NB4 (cell line): ENCODE measurements around the gene XYLT1.

ENCODE experiments used
- MYC ChIP-seq: IDR thresholded peaks from 2 replicates; pipeline ENCODE4 v1.6.1; 2011; ENCODE audit warnings: low read depth, low read length
- POLR2A ChIP-seq: IDR thresholded peaks from 2 replicates; pipeline ENCODE4 v1.6.1; 2011; ENCODE audit warnings: mild to moderate bottlenecking; ENCODE audit not compliant: insufficient read length; ENCODE audit errors: extremely low read depth
- TF ChIP-seq, protein P1 (sequence below): IDR thresholded peaks from 2 replicates; pipeline ENCODE4 v1.6.1; 2011; ENCODE audit warnings: low read depth, low read length
- TF ChIP-seq, protein P2 (sequence below): IDR thresholded peaks from one replicate; pipeline ENCODE4 v1.5.1; 2012; ENCODE audit warnings: low read depth, low read length

DNA sequence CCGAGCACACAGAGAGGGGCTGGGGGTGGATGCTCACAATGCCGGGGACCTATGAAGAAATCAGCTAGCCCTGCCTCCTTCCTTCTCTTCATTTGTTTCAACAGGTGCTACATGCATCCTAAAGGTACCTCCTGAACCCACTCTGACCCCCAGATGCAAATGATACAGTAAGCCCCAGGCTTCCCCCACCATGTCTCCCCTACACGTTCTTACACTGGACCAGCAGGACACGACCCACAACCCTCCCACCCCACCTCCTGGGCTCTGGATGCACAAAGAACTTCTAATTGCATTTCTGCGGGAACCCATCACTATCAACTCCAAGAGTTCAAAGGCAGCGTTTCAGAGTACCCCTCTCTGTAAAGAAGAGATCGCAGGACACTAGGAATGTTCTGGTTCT is 2.1 kb downstream of the XYLT1 start:
- TF ChIP-seq, protein P1, sequence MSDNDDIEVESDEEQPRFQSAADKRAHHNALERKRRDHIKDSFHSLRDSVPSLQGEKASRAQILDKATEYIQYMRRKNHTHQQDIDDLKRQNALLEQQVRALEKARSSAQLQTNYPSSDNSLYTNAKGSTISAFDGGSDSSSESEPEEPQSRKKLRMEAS: no peak
- TF ChIP-seq, protein P2, sequence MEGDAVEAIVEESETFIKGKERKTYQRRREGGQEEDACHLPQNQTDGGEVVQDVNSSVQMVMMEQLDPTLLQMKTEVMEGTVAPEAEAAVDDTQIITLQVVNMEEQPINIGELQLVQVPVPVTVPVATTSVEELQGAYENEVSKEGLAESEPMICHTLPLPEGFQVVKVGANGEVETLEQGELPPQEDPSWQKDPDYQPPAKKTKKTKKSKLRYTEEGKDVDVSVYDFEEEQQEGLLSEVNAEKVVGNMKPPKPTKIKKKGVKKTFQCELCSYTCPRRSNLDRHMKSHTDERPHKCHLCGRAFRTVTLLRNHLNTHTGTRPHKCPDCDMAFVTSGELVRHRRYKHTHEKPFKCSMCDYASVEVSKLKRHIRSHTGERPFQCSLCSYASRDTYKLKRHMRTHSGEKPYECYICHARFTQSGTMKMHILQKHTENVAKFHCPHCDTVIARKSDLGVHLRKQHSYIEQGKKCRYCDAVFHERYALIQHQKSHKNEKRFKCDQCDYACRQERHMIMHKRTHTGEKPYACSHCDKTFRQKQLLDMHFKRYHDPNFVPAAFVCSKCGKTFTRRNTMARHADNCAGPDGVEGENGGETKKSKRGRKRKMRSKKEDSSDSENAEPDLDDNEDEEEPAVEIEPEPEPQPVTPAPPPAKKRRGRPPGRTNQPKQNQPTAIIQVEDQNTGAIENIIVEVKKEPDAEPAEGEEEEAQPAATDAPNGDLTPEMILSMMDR: no peak
- no peak for TF ChIP-seq POLR2A
- TF ChIP-seq MYC: no peak
